22Rv1 (cell line): ENCODE data around the gene VRK2.

Experiments
- ZFX ChIP-seq: fragments of 450-650 bp; IDR thresholded peaks from 2 replicates; pipeline ENCODE4 v1.6.1; 2017; ENCODE audit warnings: antibody characterized with exemption, borderline replicate concordance
- TF ChIP-seq, protein P1 (sequence below): fragments of 450-650 bp; IDR thresholded peaks from 2 replicates; pipeline ENCODE4 v1.5.1; 2017; ENCODE audit warnings: mild to moderate bottlenecking

DNA sequence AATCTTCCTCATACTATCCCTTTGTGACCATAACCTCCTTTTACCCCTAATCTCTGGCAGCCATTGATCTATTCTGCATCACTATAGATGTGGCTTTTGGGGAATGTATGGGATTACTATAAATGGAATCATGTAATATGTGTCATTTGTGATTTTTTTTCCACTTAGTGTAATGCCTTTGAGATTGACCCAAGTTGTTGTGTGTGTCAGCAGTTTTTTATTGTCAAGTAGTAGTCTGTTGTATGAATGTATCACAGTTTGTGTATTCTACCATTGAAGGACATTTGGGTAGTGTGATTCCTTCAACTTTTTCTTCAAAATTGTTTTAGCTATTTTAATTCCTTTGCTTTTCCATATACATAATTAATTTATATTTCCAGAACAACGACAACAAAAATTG, 18.6 kb downstream of the VRK2 start:
- TF ChIP-seq, protein P1, sequence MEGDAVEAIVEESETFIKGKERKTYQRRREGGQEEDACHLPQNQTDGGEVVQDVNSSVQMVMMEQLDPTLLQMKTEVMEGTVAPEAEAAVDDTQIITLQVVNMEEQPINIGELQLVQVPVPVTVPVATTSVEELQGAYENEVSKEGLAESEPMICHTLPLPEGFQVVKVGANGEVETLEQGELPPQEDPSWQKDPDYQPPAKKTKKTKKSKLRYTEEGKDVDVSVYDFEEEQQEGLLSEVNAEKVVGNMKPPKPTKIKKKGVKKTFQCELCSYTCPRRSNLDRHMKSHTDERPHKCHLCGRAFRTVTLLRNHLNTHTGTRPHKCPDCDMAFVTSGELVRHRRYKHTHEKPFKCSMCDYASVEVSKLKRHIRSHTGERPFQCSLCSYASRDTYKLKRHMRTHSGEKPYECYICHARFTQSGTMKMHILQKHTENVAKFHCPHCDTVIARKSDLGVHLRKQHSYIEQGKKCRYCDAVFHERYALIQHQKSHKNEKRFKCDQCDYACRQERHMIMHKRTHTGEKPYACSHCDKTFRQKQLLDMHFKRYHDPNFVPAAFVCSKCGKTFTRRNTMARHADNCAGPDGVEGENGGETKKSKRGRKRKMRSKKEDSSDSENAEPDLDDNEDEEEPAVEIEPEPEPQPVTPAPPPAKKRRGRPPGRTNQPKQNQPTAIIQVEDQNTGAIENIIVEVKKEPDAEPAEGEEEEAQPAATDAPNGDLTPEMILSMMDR, result no peak
- TF ChIP-seq ZFX, result no peak
